GM19043 (cell line): ENCODE measurements around the gene GANAB.
"Not testable (repeated sequence)": the region's sequence is repeated elsewhere in the genome, so short reads cannot be mapped to it uniquely, and the experiment has no call there.

Source experiments
- ATAC-seq: cut with Tn5 transposase; IDR thresholded peaks from one replicate; pipeline ENCODE4 v1.9.1; 2021; ENCODE audit warnings: low read depth; ENCODE audit not compliant: unreplicated experiment

Gene GANAB

GRCh38 chr11:62645946-62646824 lies at the start of gene GANAB:
Gene GANAB, minus strand, starts transcription at chr11:62646613. Its CDS starts 14 bp downstream, at chr11:62646599.
- peak; percentile 96 for ATAC-seq

- no peak for ATAC-seq
These were observed 48.2 kb upstream of the GANAB start for GRCh38 chr11:62694455-62695167.

GRCh38 chr11:62693624-62694023 lies 47.2 kb upstream of the GANAB start:
- ATAC-seq: not testable (repeated sequence)

GRCh38 chr11:62689421-62690183 lies 43.2 kb upstream of the GANAB start, which contains the start of gene LRRN4CL:
Gene LRRN4CL, minus strand, starts transcription at chr11:62689530. Its CDS starts 1,022 bp downstream, at chr11:62688508.
- ATAC-seq: no peak

- ATAC-seq: no peak
These were observed 42.1 kb upstream of the GANAB start for GRCh38 chr11:62688491-62688890.

GRCh38 chr11:62687508-62688396 lies 41.3 kb upstream of the GANAB start:
- no peak for ATAC-seq

GRCh38 chr11:62682518-62682917 lies 36.1 kb upstream of the GANAB start:
- ATAC-seq: no peak

GRCh38 chr11:62680825-62681240 lies 34.4 kb upstream of the GANAB start:
- no peak for ATAC-seq

GRCh38 chr11:62678770-62679696 lies 32.6 kb upstream of the GANAB start, which contains the start of gene UBXN1:
Gene UBXN1, minus strand, starts transcription at chr11:62679073. Its CDS starts 150 bp downstream, at chr11:62678923.
- ATAC-seq: no peak

GRCh38 chr11:62678433-62678769 lies 32.0 kb upstream of the GANAB start:
- ATAC-seq: no peak

- ATAC-seq: no peak
These were observed 31.3 kb upstream of the GANAB start for GRCh38 chr11:62677714-62678113.

GRCh38 chr11:62677156-62677555 lies 30.7 kb upstream of the GANAB start:
- no peak for ATAC-seq

GRCh38 chr11:62676698-62677097 lies 30.3 kb upstream of the GANAB start:
- ATAC-seq: no peak

GRCh38 chr11:62675415-62675814 lies 29.0 kb upstream of the GANAB start:
- not testable (repeated sequence) for ATAC-seq

GRCh38 chr11:62673196-62673525 lies 26.7 kb upstream of the GANAB start:
- no peak for ATAC-seq

GRCh38 chr11:62671608-62672389 lies 25.4 kb upstream of the GANAB start, which contains the start of the genes LBHD1 and UQCC3:
Gene LBHD1, minus strand, starts transcription at chr11:62672267. Its CDS starts 2,236 bp downstream, at chr11:62670031.
Gene UQCC3, plus strand, starts transcription at chr11:62671673. Its CDS starts 73 bp downstream, at chr11:62671746.
- peak; percentile 67 for ATAC-seq

GRCh38 chr11:62671236-62671607 lies 24.8 kb upstream of the GANAB start:
- ATAC-seq: no peak
